Measurements from ENCODE around the gene ETNK2. TPM values are rescaled to one million over a fixed set of nuclear protein-coding genes. Genes with fewer than 3 reads are reported as not detected.
A peak's percentile ranks its signal among the peaks of the same experiment; 100 is the strongest.
"Not testable (repeated sequence)": the region's sequence is repeated elsewhere in the genome, so short reads cannot be mapped to it uniquely, and the experiment has no call there.

Gene ETNK2
- total RNA-seq, 1 experiment from 2014 or later = 9.7 TPM

DNA sequence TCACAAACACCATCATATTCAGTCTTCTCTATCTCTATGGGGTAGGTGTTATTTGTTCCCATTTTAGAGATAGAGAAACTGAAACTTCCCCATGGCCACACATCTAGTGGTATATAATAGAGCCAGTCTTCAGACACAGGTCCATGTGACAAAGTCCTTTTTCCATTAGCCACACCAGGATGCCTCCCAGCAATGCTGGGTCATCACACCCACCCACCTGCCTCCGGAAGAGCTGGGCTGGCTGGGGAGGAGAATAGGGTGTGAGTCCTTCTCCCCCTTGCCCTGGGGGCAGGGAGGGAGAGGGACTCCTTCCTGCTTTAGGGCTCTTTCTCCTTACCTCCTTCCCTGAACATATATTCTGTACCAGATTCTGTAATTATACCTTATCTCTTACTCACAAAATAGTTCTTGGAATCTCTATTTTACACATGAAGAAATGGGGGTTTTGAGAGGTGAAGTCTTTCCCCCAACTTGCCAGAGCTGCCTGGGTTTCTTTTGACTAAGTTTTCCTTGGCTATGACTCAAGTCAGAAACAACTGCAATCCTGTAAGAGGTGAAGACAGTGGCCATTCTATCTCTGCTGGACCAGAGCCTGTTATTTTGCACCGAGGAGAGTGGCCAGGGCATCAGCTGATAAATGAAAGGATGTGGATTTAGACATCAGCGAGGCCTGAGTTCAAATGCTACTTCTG is 49.0 kb downstream of the ETNK2 start:
- DNase-seq (ENCODE audit: low read depth) = peak; percentile 58

DNA sequence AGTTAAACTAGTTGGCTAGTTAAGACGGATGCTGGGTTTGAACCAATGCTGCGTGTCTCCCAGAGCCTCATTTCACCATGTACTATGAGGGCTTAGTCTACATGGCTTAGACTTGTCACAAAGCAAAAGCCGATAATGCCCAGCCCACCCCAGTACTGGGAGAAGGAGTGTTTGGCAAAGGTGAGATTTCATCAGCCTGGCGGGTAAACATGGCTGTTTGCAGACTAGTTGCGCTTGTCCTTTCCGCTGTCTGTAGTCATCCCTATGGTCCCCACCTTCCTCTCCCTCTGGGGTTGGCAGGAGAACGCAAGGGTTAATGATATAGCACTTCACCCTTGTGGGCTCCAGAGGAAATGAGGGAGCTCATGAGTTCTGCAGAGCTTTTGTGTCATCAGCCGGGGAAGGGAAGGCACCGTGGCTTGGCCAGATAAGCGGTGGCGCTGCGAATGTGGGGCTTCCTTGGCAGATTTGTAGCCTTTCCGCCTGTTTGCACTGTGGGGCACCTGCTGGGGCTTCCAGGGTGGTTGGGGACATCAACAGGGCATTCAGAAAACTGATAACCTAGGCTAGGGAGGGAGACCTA is 49.7 kb downstream of the ETNK2 start:
- DNase-seq (ENCODE audit: low read depth) = no peak

DNA sequence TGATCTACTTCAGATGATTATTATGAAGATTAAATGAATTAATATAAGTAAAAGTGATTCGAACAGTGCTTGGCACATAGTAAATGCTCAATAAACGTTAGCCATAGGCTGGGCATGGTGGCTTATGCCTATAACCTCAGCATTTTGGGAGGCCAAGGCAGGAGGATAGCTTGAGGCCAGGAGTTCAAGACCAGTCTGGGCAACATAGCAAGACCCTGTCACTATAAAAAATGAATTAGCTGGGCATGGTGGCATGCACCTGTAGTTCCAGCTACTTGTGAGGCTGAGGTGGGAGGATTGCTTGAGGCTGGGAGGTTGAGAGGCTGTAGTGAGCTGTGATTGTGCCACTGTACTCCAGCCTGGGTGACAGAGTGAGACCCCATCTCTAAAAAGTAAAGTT is 52.1 kb downstream of the ETNK2 start:
- not testable (repeated sequence) for DNase-seq (ENCODE audit: low read depth)

DNA sequence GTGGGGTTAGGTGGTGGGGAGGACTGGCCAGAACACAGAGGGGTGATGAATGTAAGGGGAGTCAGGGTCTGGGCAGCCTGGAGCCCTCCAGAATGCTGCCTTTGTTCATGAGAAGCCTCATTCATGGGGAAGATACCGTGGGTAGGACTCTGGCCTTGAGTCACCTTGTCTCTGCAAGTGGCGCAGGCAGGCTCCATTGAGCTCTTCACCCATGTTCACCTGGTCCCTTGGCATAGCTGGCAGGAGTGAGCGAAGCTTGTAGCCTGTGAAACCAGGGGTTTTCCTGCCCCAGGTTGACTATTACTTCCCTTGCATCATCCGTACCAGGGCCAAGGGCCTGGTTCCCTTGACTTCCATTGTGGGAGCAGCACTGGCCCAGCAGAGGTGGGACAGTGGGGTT is 53.2 kb downstream of the ETNK2 start:
- no peak for DNase-seq (ENCODE audit: low read depth)

DNA sequence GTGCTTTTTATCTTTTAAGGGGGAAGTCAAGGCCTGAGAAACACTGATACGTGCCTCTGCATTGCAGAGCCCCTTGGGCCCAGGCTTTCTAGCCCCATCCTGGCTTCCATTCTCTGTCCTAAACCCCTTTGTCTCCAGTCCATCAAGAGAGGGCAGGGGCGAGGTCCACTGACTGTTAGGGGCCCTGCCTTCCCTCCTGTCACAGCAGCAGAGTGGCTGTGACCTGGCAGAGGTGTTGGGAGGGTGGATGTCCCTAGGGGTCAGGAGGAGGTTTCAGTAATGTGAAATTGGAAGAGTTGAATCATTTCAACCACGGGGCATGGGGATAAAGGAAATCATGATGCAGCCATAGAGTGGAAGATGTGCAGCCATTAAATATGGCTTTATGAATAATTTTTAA is 54.9 kb downstream of the ETNK2 start:
- DNase-seq (ENCODE audit: low read depth) = no peak

DNA sequence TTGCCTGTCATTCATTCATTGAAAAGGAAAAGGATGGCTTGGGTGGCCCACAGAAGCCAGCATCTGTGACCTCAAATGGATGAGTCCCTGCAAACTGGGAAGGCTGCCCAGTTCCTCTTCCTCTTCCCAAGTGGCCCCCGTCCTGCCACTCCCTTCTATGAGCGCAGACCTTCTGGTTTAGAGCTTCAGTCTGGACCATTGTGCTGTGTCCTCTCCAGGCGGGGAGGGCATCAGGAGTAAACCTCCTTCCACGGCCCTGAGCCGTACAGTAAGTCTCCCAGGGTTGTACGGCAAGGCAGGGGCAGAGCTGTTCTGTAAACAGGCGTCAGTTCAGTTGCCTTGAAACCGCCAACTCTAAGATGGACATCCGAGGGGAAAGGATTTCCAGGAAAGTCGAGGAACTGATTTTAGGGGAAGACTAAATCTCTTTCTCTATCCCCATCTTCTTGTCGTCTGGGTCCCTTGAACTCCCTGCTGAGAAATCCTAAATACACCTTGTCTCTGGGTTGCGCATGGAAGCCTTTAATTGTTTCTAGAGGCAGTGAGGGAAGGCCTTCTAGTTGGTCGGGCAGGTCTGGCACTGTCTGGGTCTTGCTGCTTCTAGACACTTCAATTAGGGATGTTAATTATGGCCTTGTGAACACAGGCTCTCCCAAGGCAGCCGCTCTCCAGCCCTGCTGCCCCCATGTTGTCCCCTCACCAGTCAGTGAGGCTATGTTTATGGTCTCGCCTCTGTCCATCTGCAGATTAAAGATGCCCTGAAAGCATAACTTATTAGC is 56.8 kb downstream of the ETNK2 start:
- no peak for DNase-seq (ENCODE audit: low read depth)

DNA sequence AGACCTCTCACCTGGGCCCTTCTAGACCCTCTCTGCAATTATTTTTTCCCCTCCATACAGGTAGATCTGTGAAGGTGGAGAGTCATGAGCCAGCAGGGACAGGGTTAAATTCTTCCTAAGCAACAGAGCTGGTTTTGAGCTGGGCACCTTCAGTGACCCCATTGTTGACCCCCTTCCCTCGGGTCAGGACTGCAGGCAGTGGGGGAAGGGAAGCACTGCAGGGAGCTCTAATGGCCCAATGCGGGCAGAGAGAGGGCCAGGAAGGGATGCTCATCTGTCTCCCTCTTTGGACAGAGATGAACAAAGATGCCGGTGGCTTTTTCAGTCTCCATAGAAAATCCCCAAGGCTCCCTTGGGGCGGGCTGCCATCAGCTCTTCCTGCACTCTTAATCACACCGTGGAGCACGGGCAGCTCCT is 57.5 kb downstream of the ETNK2 start:
- DNase-seq (ENCODE audit: low read depth) = no peak

DNA sequence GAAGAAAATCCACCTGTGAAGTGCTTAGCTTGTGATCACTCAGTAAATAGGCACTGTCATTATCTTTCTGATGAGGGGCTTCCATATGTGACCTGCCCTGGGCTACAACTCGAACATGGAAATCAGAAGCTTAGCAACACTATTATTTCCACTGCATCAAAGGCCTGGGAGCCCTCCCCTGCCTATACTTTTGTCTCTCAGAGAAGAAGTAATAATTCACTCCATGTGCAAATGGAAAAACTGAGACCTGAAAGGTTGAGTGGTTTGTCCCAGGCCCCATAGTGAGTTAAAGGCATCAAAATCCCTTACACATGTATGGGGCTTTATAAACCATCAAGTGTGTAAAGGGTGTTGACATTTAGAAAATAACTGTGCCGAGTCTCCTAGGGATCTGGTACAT is 58.1 kb downstream of the ETNK2 start:
- no peak for DNase-seq (ENCODE audit: low read depth)

DNA sequence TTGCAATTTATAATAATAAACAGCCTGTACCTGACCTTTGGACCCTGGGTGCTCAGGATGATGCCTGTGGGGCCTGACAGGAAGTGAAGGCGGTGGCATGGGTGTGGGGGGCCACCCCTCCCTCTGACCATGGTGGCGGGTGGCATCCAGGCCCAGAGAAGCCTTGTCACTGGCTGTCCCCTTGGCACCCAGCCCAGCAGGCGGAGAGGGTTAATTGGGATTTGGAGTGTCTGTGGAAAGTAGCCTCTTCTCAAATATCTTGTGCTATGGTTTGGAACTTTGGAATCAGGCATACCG is 58.5 kb downstream of the ETNK2 start:
- DNase-seq (ENCODE audit: low read depth) = no peak

DNA sequence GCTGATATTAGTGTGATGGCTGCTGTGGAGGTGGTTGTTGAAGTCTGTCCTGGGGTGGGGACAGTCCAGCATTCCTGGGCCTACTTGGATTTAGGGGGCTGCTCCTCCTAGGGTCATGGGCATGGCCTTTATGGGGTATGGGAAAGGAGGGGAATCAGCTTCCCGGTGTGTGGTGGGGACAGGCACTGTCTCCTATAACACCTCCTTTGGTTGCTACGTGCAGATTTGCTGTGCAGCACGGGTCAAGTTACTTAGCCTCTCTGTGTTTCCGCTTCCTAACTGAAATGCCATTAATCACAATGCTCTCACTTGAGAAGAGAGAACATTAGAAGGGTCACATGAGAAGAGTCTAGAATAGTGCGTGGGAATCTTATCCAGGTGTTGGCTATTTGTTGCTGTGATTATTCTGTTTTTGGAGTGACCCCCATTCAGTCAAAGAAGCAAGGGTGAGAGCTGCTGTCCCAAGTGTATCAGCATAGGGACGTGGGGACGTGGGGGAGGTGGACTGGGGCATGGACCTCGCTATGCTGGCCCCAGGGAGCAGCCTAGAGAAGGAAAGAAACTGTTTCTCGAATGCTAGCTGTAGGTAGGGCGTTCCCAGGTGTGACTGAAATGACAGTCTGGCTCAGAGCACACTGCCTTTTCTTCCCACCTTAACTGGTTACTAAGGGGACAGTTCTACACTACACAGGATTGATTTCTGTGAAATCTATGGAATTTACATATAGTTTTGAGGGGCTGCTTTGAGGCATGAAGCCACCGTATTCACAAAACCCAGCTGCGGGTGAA is 59.0 kb downstream of the ETNK2 start:
- no peak for DNase-seq (ENCODE audit: low read depth)

DNA sequence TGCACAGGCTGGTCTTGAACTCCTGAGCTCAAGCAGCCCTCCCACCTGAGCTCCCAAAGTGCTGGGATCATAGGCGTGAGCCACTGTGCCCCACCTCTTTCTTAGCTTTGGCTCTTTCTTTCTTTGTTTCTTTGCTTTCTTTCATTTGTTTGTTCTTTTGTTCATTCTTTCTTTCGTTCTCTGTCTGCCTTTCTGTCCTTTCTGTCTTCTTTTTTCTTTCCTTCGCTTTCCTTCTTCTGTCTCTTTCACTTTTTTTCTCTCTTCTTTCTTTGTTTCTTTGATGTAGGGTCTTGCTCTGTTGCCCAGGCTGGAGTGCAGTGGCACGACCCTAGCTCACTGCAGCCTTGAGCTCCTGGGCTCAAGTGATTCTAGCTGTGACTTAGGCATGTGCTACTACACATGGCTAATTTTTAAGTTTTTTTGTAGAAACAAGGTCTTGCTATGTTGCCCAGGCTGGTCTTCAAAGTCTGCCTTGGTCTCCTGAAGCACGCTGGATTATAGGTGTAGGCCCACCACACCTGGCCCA is 60.0 kb downstream of the ETNK2 start:
- DNase-seq (ENCODE audit: low read depth) = no peak

DNA sequence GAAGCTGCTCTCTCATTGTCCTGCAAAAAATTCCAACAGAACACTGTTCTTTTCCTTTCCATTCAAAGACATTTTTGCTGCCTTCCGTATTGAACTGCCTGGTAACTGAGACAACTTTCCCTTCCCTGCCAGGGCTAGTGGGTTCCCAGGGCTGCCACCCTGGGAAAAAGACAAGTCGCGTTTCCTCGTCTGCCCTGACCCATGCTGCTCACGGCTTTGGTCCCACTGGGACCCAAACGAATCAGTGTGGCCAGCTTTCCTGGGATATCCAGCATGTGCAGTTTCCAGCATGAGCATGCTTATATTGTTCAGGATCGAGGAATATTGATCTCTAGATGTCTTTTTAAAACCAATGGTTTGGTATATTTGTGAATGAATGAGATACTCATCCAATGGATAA is 60.8 kb downstream of the ETNK2 start:
- DNase-seq (ENCODE audit: low read depth) = no peak

DNA sequence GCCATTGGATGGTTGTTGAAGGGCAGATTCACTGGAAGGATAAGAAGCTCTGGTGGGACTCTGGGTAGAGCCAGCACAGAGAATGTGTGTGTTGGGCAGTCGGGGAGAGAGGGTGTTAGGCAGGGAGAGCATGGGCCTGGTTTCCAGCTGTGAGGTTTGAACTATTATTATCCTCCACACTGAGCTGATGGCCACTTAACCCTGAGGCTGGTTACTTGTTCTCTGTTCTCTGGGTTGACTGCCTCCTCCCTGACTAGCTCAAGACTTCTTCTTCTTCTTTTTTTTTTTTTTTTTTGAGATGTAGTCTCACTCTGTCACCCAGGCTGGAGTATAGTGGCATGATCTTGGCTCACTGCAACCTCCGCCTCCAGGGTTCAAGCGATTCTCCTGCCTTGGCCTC is 61.7 kb downstream of the ETNK2 start:
- DNase-seq (ENCODE audit: low read depth) = not testable (repeated sequence)

DNA sequence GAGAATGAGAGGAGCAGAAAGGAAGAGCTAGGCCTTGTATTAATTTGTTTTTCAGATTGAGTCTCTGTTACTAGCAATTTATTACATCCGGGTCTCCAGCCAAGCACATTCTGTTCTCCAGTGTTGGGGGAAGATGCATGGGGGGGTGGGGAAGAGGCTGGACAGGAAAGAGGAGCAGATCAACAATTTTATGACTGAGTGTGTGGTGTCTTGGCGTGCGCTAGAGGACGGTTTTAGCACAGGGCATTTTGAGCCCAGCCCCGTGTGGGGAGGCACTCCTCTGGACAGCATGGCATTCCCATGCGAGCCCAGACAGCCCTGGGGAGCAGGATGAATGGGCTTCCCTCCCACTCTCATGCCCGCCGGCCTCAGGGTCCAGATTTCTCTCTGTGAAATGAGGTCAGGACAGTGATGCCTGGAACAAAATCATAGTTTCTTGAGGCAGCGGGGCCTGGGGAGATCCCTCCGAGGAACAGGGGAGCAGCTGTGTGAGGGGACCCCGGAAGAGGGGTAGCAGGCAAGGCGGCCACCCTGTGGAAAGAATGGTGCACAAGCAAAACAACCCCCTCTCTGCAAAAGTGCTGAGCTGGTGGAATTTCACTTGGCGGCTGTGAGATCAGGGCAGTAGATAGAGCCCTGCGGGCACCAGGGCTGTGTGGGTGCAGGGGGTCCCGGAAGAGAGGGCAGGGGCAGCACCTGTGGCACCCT is 62.6 kb downstream of the ETNK2 start:
- no peak for DNase-seq (ENCODE audit: low read depth)

DNA sequence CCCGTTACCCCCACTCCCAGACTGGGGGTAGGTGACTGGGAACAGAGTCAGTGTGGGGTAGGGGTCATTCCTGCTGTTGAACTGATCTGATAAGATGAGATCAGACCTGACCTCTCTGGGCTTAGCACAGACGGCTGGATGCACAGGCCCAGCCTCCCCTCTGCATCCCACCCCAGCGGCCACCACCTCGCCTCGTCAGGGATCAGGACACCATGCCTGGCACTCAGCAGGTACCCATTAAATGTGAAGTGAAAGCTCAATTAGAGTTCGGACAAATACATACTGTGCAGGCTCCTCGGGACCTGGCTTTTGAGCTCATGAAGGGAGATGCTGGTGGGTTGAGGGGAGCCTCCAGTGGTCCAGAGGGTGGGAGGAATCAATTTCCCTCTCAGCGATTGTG is 63.2 kb downstream of the ETNK2 start:
- no peak for DNase-seq (ENCODE audit: low read depth)

DNA sequence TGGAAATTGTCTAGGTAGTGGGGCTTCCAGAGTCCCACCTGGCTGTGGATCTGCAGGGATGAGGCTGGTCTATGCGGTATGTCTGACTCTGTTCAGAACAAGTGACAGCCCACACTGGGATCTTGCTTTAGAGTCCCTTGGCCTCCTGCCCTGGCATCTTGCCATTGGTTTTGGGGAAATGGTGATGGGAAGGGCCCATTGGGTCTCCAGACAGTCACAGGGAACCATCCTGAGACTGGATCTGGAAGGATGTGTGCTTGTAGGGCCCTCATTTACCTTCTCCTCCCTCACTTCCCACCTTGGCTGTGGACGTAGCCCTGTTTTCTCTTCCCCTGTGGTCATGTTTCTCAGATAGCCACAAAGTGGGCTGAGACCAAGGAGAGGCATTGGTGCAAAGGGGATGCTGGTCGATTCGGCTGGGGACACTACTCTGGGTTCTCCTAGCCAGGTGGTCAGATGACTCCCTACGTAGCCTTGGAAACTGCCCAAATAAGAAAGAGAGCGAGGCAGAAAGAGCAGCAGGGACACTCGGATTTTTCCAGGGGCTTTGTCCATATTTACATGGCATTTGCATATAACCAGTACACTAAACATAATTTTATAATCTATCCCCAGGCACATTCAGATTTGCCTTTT is 63.8 kb downstream of the ETNK2 start:
- DNase-seq (ENCODE audit: low read depth) = no peak

DNA sequence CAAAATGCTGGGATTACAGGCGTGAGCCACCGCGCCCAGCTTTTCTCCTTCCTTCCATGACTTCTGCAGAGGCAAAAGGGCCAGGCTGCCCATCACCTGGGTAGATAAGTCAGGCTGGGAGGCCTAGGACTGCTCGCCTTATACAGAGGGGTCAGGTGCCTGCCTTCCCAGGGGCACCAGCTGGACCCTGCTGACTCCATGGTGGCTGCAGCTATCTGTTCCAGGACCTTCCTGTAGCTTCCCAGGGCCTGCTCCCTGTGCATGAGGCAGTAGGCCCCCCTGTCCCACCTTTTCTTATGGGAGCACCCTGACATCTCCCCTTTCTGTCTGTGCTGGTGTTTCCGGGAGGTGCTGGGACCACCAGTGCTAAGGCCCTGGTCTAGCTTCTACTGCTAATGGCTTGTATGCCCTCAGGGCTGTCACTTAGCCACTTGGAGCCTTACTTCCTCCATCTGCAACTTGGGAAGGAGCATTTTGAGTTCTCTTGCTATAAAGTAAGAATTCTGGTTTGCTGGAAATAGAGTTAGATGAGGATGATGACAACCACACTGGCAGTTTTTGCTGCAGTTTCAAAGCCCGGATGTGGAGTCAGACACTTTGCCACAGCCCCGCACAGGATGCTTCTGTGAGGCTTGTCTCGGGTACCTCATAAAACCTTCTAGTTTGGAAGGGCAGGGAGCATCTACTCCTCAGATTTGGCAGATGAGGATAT is 64.5 kb downstream of the ETNK2 start:
- no peak for DNase-seq (ENCODE audit: low read depth)

DNA sequence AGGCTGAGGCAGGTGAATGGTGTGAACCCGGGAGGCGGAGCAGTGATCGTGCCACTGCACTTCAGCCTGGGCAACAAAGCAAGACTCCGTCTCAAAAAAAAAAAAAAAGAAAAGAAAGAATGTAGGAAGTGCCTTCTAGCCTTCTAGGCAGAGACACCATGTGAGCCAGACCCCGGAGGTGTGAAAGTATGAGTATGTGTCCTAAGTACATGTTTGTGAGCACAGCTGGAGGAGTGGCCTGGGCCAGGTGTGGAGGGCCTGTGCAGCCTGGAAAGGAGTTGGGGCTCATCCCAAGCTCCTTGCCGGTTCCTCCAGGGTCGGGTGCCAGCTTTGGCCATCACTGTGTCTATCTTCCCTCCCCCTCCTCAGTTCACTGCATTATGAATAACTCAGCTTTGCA is 66.0 kb downstream of the ETNK2 start:
- DNase-seq (ENCODE audit: low read depth) = no peak

DNA sequence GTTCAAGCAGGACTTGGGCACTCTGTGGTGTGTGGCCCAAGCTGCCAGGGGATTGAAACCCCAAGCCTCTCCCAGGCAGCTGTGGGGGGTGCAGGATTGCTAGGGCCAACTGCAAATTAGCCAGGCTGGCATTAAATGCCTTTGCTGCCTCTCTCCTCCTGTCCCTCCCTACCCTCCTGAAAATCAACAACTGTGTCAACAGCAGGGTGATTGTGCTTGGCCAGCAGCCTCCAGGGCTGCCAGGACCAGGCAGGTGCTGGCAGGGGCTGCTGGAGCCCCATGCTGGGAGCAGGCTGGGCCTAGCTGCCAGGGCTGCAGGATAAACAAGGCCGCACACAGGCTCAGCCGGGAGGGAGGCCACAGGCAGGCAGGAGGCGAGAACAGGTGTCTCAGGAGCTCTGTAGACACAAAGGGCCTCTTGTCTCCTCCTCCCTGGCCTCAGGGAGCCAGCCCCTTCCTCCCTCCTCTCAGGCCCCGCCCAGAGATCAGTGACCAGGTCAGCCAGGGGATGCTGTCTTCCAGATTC is 67.5 kb downstream of the ETNK2 start:
- DNase-seq (ENCODE audit: low read depth) = peak; percentile 8

DNA sequence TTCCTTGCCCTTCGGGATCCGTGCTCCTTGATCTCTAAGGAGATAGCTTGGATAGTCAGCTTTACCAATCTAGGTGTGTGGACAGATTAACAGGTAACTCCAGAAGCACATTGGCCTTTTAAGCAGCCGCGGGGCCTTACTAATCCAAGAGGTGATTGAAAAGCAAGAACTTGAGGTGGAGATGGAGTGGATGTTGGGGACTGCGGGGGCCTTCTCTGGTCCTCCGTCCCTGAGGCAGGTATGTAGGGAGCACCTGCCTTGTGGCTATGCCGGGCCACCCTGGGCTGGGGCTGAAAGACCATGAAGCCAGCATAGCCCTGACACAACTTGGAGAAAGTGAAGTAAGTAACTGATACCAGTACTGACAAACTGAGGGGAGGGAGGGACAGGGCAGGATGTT is 68.4 kb downstream of the ETNK2 start:
- no peak for DNase-seq (ENCODE audit: low read depth)

Measured in HT1080 (cell line).